ENCODE results near the gene LASP1. TPM values are rescaled to one million over a fixed set of nuclear protein-coding genes. Genes with fewer than 3 reads are reported as not detected.

The LASP1 gene
- total RNA-seq, 1 donor from 2014 or later = 66.6 TPM

DNA sequence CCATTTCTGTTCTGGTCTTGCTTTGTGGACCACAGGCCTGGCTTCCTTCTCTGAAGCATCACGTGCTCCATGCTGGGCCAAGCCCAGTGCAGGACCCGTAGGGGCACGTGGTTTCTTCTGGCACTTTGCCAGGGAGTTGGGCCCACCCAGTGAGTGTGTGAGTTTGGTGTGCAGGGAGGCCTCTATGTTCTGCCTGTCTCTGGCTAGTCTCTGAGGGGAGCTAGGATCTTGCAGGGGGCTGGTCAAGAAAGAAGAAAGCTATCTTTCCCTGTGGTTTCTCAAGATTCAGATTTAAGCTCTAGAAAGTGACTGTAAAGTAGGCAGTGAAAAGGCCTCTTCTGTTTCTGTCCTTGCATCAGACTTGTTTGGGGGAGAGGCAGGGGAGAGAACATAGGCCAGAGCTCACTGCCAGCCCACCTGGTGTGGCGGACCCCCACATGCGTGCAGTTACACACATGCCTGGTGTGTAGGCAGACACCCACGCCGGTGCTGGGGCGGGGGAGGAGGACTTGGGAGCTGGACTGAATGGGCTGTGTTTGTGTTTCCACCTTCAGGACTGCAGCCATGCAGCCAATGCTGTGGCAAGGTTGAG lies 11.8 kb downstream of the LASP1 start:
- Mint-ChIP-seq H3K4me1 (ENCODE audit: low read depth, unreplicated experiment) (peaks cover 27% of the 10 kb centered on the region), H3K27ac (ENCODE audit: unreplicated experiment) (peak overlapping the region; percentile 43), H3K9me3 (ENCODE audit: unreplicated experiment) (peaks cover 1% of the 10 kb centered on the region), H3K4me3 (ENCODE audit: unreplicated experiment) (peak overlapping the region; percentile 25), H3K36me3 (ENCODE audit: unreplicated experiment) (peaks cover 6% of the 10 kb centered on the region), H3K27me3 (ENCODE audit: unreplicated experiment) (no peaks in the 10 kb centered on the region)
- DNase-seq = no peak
- TF ChIP-seq, protein P1, sequence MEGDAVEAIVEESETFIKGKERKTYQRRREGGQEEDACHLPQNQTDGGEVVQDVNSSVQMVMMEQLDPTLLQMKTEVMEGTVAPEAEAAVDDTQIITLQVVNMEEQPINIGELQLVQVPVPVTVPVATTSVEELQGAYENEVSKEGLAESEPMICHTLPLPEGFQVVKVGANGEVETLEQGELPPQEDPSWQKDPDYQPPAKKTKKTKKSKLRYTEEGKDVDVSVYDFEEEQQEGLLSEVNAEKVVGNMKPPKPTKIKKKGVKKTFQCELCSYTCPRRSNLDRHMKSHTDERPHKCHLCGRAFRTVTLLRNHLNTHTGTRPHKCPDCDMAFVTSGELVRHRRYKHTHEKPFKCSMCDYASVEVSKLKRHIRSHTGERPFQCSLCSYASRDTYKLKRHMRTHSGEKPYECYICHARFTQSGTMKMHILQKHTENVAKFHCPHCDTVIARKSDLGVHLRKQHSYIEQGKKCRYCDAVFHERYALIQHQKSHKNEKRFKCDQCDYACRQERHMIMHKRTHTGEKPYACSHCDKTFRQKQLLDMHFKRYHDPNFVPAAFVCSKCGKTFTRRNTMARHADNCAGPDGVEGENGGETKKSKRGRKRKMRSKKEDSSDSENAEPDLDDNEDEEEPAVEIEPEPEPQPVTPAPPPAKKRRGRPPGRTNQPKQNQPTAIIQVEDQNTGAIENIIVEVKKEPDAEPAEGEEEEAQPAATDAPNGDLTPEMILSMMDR (IDR thresholded peaks at IDR 0.05; ENCODE audit: partially characterized antibody, unreplicated experiment) = no peak

DNA sequence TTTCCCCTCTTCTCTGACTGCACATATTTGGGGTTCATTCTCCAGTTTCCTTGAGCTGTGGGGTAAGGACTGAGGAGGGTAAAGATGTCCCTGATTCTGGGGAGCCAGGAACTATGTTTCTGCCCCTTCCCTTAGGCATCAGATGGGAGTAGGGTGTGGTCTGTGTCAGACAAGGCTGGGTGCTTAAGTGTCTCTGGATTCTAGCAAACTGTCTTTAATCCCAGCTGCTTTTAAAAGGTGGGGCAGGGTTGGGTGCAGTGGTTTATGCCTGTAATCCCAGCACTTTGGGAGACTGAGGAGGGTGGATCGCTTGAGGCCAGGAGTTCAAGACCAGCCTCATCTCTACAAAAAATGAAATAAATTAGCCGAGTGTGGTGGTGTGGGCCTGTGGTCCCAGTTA lies 13.0 kb downstream of the LASP1 start:
- H3K4me3 Mint-ChIP-seq (ENCODE audit: unreplicated experiment) = no peak overlapping the region
- H3K36me3 Mint-ChIP-seq (ENCODE audit: unreplicated experiment) = peaks cover 5% of the 10 kb centered on the region
- TF ChIP-seq, protein P1 (IDR thresholded peaks at IDR 0.05; ENCODE audit: partially characterized antibody, unreplicated experiment) = no peak
- DNase-seq = no peak
- peaks cover 3% of the 10 kb centered on the region for H3K27me3 Mint-ChIP-seq (ENCODE audit: unreplicated experiment)
- H3K9me3 Mint-ChIP-seq (ENCODE audit: unreplicated experiment) = peaks cover 1% of the 10 kb centered on the region
- H3K27ac Mint-ChIP-seq (ENCODE audit: unreplicated experiment) = no peak overlapping the region
- peaks cover 26% of the 10 kb centered on the region for H3K4me1 Mint-ChIP-seq (ENCODE audit: low read depth, unreplicated experiment)

DNA sequence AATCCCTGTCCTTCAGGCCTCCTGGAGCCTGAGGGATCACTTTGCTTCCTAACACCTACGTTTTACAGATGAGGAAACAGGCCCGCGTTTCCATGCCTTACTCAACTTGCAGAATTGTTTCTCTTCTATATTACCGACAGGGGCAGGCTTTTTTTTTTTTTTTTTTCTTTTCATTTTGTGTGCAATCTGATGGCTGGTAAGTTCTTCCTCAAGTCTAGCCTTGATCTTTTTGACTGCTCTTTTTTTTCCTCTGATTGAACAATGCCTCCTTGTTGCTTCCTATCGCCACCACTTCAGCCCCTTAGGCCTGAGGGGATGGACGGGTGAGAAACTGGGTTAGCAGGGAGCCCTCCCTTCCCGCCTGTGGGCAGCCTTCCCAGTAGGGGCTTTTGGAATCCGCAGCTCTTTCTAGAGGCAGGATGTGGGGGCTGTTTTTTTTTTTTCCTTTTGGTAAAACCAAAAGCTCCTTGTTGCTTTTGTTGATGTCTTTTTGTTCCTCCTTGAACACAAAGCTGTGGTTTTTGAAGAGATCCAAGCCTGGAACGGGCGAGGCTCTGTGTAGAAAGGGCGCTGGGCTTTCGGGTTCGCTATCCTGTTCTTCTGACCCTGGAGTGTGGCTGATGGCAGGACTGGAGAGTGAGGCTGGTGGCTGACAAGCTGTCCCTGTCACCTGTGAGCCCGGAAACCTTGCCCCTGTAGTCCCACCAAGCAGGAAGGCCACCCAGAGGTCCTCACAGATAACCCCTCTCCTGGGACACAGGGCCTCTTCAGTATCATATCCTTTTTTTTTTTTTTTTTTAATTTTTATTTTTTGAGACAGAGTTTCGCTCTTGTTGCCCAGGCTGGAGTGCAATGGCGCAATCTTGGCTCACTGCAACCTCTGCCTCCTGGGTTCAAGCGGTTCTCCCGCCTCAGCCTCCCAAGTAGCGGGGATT lies 14.0 kb downstream of the LASP1 start:
- H3K27me3 Mint-ChIP-seq (ENCODE audit: unreplicated experiment) = peaks cover 3% of the 10 kb centered on the region
- no peak overlapping the region for H3K27ac Mint-ChIP-seq (ENCODE audit: unreplicated experiment)
- no peak for DNase-seq
- H3K4me3 Mint-ChIP-seq (ENCODE audit: unreplicated experiment) = no peak overlapping the region
- no peaks in the 10 kb centered on the region for H3K36me3 Mint-ChIP-seq (ENCODE audit: unreplicated experiment)
- H3K9me3 Mint-ChIP-seq (ENCODE audit: unreplicated experiment) = peaks cover 1% of the 10 kb centered on the region
- H3K4me1 Mint-ChIP-seq (ENCODE audit: low read depth, unreplicated experiment) = peaks cover 25% of the 10 kb centered on the region
- TF ChIP-seq, protein P1 (IDR thresholded peaks at IDR 0.05; ENCODE audit: partially characterized antibody, unreplicated experiment) = no peak

DNA sequence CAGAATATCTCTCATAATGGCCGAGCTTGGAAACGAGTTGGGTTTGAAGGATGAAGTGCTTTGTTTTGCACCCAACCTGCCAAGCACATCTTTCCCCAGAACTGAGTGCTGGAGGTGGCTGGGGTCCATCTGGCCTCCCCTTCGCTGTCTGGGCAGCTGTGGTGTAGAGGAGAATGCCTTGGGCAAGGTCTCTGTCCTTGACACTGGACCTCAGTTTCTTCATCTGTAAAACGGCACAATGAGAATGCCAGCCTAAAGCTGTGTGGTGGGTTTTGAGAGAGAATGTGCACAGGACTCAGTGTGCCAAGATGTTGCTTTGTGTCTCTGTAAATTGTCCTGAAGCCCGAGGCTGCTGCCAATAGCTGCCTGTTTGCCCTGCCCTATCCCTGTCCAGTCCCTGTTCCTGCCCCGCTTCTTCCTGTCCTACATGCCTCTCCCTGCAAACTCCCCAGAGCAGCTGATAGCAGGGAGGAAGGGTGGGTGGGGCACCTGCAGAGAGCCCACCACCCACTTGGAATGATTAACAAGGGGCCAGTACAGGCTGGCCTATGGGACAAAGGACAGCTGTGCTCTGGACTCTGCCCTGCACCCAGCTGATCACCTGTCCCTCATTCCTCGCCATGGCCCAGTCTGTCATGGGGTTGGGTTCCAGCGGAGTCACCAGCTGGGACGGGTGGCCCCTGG lies 15.3 kb downstream of the LASP1 start:
- H3K4me1 Mint-ChIP-seq (ENCODE audit: low read depth, unreplicated experiment) = peaks cover 23% of the 10 kb centered on the region
- H3K36me3 Mint-ChIP-seq (ENCODE audit: unreplicated experiment) = no peaks in the 10 kb centered on the region
- H3K9me3 Mint-ChIP-seq (ENCODE audit: unreplicated experiment) = peaks cover 1% of the 10 kb centered on the region
- peak overlapping the region; percentile 21 for H3K27ac Mint-ChIP-seq (ENCODE audit: unreplicated experiment)
- no peak for DNase-seq
- H3K27me3 Mint-ChIP-seq (ENCODE audit: unreplicated experiment) = peaks cover 5% of the 10 kb centered on the region
- peak overlapping the region; percentile 76 for H3K4me3 Mint-ChIP-seq (ENCODE audit: unreplicated experiment)
- TF ChIP-seq, protein P1 (IDR thresholded peaks at IDR 0.05; ENCODE audit: partially characterized antibody, unreplicated experiment) = no peak

Data from glutamatergic neuron (in vitro differentiated cells).